ENCODE results near the gene RBM47.

RBM47 gene

DNA sequence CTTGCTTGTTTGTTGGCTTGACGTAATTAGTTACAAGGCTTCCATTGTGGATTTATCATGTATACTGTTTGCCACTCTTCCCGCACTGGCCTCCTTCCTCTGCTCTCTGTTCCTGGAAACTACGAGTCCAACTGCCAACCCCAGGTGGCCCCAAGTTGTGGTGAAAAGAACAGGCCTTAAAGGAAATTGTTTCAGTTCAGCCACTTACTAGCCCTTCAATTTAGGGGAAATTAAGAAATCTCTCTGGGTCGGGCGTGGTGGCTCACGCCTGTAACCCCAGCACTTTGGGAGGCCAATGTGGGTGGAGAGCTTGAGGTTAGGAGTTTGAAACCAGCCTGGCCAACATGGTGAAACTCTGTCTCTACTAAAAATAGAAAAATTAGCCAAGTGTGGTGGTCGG lies 28.0 kb downstream of the RBM47 start:
- no peak overlapping the region for H2AFZ ChIP-seq (ENCODE audit: low read length)
- H3K79me2 ChIP-seq (ENCODE audit: insufficient read depth, low read length) = no peaks in the 10 kb centered on the region
- no peak overlapping the region for H3K4me2 ChIP-seq (ENCODE audit: low read depth, low read length, poor library complexity, severe bottlenecking)
- no peaks in the 10 kb centered on the region for H3K36me3 ChIP-seq (ENCODE audit: insufficient read depth, low read length)
- no peak overlapping the region for H3K4me3 ChIP-seq (ENCODE audit: low read length, poor library complexity, severe bottlenecking)
- no peaks in the 10 kb centered on the region for H3K4me1 ChIP-seq (ENCODE audit: insufficient read depth, low read length, poor library complexity, severe bottlenecking)
- H3K9ac ChIP-seq (ENCODE audit: low read depth, low read length, poor library complexity, severe bottlenecking) = no peak overlapping the region
- H3K27me3 ChIP-seq (ENCODE audit: insufficient read depth, low read length, poor library complexity, severe bottlenecking) = no peaks in the 10 kb centered on the region
- no peaks in the 10 kb centered on the region for H3K9me2 ChIP-seq (replicated peaks; ENCODE audit: low read depth, low read length)
- no peak for TF ChIP-seq EZH2phosphoT487 (IDR thresholded peaks at IDR 0.05; ENCODE audit: borderline replicate concordance)
- no peaks in the 10 kb centered on the region for H3K9me3 ChIP-seq (ENCODE audit: insufficient read depth, low read depth, low read length)
- H4K20me1 ChIP-seq (ENCODE audit: insufficient read depth, low read length, poor library complexity, severe bottlenecking) = no peaks in the 10 kb centered on the region
- H3F3A ChIP-seq (ENCODE audit: low read depth) = no peaks in the 10 kb centered on the region

GRCh38 chr4:40600850-40601249 lies 28.8 kb downstream of the RBM47 start:
- no peak overlapping the region for H2AFZ ChIP-seq (ENCODE audit: low read length)
- no peaks in the 10 kb centered on the region for H3K79me2 ChIP-seq (ENCODE audit: insufficient read depth, low read length)
- H3F3A ChIP-seq (ENCODE audit: low read depth) = no peaks in the 10 kb centered on the region
- H4K20me1 ChIP-seq (ENCODE audit: insufficient read depth, low read length, poor library complexity, severe bottlenecking) = no peaks in the 10 kb centered on the region
- TF ChIP-seq CTCF (conservative IDR thresholded peaks at IDR 0.05; ENCODE audit: low read length) (no peak), EZH2phosphoT487 (IDR thresholded peaks at IDR 0.05; ENCODE audit: borderline replicate concordance) (no peak)
- H3K9me3 ChIP-seq (ENCODE audit: insufficient read depth, low read depth, low read length) = no peaks in the 10 kb centered on the region
- H3K36me3 ChIP-seq (ENCODE audit: insufficient read depth, low read length) = no peaks in the 10 kb centered on the region
- no peaks in the 10 kb centered on the region for H3K27me3 ChIP-seq (ENCODE audit: insufficient read depth, low read length, poor library complexity, severe bottlenecking)
- no peak overlapping the region for H3K4me3 ChIP-seq (ENCODE audit: low read length, poor library complexity, severe bottlenecking)
- no peaks in the 10 kb centered on the region for H3K9me2 ChIP-seq (replicated peaks; ENCODE audit: low read depth, low read length)
- no peak overlapping the region for H3K4me2 ChIP-seq (ENCODE audit: low read depth, low read length, poor library complexity, severe bottlenecking)
- H3K9ac ChIP-seq (ENCODE audit: low read depth, low read length, poor library complexity, severe bottlenecking) = no peak overlapping the region
- H3K4me1 ChIP-seq (ENCODE audit: insufficient read depth, low read length, poor library complexity, severe bottlenecking) = no peaks in the 10 kb centered on the region

DNA sequence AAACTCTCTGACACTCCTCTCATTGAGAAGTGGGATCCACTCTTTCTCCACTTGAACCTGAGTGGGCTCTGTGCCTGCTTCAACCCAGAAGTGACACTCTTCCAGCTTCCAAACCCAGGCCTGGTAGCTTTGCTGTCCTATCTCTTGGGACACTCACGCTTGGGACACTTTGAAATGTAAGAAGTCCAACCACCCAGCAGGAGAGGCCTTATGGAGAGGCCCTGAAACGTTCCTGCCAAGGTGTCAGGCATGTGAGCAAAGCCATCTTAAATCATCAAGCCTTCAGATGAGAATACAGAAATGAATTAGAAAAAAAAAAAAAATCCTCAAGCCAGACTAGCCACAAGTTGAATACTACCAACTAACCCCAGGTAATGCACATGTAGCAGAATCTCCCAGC lies 30.2 kb downstream of the RBM47 start:
- H3K9me3 ChIP-seq (ENCODE audit: insufficient read depth, low read depth, low read length) = no peaks in the 10 kb centered on the region
- H3K9ac ChIP-seq (ENCODE audit: low read depth, low read length, poor library complexity, severe bottlenecking) = no peak overlapping the region
- no peak overlapping the region for H3K4me3 ChIP-seq (ENCODE audit: low read length, poor library complexity, severe bottlenecking)
- no peaks in the 10 kb centered on the region for H3K4me1 ChIP-seq (ENCODE audit: insufficient read depth, low read length, poor library complexity, severe bottlenecking)
- H3K4me2 ChIP-seq (ENCODE audit: low read depth, low read length, poor library complexity, severe bottlenecking) = no peak overlapping the region
- H3K36me3 ChIP-seq (ENCODE audit: insufficient read depth, low read length) = no peaks in the 10 kb centered on the region
- no peaks in the 10 kb centered on the region for H3K79me2 ChIP-seq (ENCODE audit: insufficient read depth, low read length)
- no peaks in the 10 kb centered on the region for H3K9me2 ChIP-seq (replicated peaks; ENCODE audit: low read depth, low read length)
- H3K27me3 ChIP-seq (ENCODE audit: insufficient read depth, low read length, poor library complexity, severe bottlenecking) = no peaks in the 10 kb centered on the region
- no peaks in the 10 kb centered on the region for H4K20me1 ChIP-seq (ENCODE audit: insufficient read depth, low read length, poor library complexity, severe bottlenecking)
- TF ChIP-seq EZH2phosphoT487 (IDR thresholded peaks at IDR 0.05; ENCODE audit: borderline replicate concordance) = no peak
- no peak for TF ChIP-seq CTCF (conservative IDR thresholded peaks at IDR 0.05; ENCODE audit: low read length)
- no peak overlapping the region for H2AFZ ChIP-seq (ENCODE audit: low read length)
- H3F3A ChIP-seq (ENCODE audit: low read depth) = no peaks in the 10 kb centered on the region

DNA sequence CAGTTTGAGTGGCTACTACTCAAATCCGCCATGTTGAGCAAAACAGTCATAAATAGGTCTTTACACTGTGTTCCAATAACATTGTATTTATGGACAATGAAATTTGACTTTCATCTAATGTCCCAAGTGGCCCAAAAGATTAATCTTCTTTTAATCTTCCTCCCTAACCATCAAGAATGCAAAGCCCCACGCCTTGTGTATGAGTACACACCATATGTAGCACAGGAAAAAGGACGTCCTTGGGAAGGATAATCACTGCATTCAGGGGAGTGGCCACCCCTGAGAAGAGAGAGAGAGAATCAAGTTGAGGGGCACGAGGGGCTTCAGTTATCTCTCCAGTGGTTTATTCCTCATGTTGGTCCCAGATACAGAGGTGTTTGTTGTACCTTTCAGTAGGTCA lies 33.1 kb downstream of the RBM47 start:
- H3K9ac ChIP-seq (ENCODE audit: low read depth, low read length, poor library complexity, severe bottlenecking) = no peak overlapping the region
- H3K79me2 ChIP-seq (ENCODE audit: insufficient read depth, low read length) = no peaks in the 10 kb centered on the region
- TF ChIP-seq EZH2phosphoT487 (IDR thresholded peaks at IDR 0.05; ENCODE audit: borderline replicate concordance) = no peak
- no peak for TF ChIP-seq CTCF (conservative IDR thresholded peaks at IDR 0.05; ENCODE audit: low read length)
- H3K9me3 ChIP-seq (ENCODE audit: insufficient read depth, low read depth, low read length) = no peaks in the 10 kb centered on the region
- H3K9me2 ChIP-seq (replicated peaks; ENCODE audit: low read depth, low read length) = no peaks in the 10 kb centered on the region
- H3K4me3 ChIP-seq (ENCODE audit: low read length, poor library complexity, severe bottlenecking) = no peak overlapping the region
- H3K36me3 ChIP-seq (ENCODE audit: insufficient read depth, low read length) = no peaks in the 10 kb centered on the region
- H3K27me3 ChIP-seq (ENCODE audit: insufficient read depth, low read length, poor library complexity, severe bottlenecking) = no peaks in the 10 kb centered on the region
- 0 out of 2 replicates have a peak overlapping the region, but pooled peaks have one; percentile 32 for H2AFZ ChIP-seq (ENCODE audit: low read length)
- no peaks in the 10 kb centered on the region for H3K4me1 ChIP-seq (ENCODE audit: insufficient read depth, low read length, poor library complexity, severe bottlenecking)
- H3K4me2 ChIP-seq (ENCODE audit: low read depth, low read length, poor library complexity, severe bottlenecking) = no peak overlapping the region
- no peaks in the 10 kb centered on the region for H4K20me1 ChIP-seq (ENCODE audit: insufficient read depth, low read length, poor library complexity, severe bottlenecking)
- no peaks in the 10 kb centered on the region for H3F3A ChIP-seq (ENCODE audit: low read depth)

Measured in Loucy (cell line).